Iris pigment epithelial cell (primary cell): ENCODE measurements around the gene SLX9.
"Not testable (repeated sequence)": the region's sequence is repeated elsewhere in the genome, so short reads cannot be mapped to it uniquely, and the experiment has no call there.

ENCODE experiments used
- DNase-seq: peaks from one replicate; pipeline ENCODE4 v3.0.0-alpha.2; 2011; ENCODE audit warnings: low read depth

The SLX9 gene

GRCh38 chr21:44902268-44903049 is 37.4 kb upstream of the SLX9 start:
- DNase-seq = no peak

GRCh38 chr21:44903050-44903685 is 36.7 kb upstream of the SLX9 start:
- no peak for DNase-seq

GRCh38 chr21:44903689-44904088 is 36.1 kb upstream of the SLX9 start:
- no peak for DNase-seq

- no peak for DNase-seq
Observed at GRCh38 chr21:44904141-44904923, 35.5 kb upstream of the SLX9 start.

DNA sequence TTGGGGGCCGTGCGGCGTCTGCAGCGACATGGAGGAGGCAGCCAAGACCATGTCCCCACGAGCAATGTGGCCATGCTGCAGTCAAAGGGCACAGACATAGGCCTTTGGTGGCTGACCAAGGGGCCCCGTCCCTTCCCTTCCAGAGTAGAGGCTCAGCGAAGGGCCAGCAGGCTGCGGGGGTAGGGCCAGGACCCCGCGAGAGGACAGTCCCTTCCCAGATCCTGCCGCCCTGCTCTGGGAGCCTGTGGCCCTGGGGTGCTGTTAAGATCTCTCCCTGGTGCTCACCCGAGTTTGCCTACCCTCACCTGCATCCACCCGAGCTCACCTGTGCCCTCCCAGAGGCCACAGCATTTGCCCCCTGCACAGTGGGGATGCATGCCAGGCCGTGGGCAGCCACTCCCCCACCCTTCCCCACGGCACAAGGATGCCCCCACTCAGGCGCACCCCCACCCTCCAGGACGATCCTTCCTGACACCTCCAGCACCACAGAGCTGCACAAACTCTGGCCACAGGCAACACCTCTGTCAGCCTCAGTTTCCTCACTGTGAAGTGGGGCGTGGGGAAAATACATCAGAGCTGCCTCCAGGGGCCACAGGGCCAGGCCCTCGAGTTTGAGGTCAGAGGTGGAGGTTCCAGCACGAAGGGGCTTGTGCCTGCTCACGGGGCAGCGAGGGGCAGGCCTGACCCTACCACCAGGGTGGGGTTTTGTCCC is 34.7 kb upstream of the SLX9 start:
- DNase-seq = no peak

GRCh38 chr21:44905728-44906090 is 34.1 kb upstream of the SLX9 start:
- no peak for DNase-seq

DNA sequence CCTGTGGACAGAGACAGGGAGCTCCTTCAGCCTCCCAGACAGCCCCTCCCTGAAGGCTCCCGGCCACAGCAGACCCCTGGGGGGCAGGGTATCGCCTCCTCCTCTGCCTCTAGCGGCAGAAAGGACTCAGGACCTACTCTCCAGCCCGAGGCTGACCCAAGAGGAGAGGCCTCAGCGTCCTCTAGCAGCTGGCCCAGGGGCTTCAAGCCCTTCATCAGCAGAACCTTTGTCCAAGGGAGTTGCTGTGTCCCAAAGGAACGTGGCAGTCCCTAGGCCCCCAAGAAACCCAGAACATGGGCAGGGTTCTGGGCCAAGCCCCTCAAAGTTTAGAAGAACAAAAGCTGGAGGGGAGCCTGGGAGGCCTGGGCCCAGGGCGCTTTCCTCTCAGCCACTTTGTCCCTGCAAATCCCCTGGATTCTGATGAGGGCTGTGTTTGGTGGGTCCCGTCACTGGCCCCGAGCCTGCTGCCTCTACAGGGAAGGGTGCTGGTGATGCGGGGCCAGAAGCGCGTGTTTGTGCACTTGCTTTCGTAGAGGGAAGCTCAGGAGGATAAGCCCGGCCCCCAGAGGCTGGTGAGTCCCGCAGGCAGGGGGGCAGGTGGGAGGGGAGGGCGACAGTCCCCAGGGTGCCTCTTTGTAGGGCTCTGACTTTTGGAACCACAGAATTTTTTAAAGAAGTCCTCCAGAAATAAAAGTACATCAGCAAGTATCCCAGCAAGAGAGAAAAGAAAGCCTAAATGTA is 32.4 kb upstream of the SLX9 start:
- DNase-seq = no peak

DNA sequence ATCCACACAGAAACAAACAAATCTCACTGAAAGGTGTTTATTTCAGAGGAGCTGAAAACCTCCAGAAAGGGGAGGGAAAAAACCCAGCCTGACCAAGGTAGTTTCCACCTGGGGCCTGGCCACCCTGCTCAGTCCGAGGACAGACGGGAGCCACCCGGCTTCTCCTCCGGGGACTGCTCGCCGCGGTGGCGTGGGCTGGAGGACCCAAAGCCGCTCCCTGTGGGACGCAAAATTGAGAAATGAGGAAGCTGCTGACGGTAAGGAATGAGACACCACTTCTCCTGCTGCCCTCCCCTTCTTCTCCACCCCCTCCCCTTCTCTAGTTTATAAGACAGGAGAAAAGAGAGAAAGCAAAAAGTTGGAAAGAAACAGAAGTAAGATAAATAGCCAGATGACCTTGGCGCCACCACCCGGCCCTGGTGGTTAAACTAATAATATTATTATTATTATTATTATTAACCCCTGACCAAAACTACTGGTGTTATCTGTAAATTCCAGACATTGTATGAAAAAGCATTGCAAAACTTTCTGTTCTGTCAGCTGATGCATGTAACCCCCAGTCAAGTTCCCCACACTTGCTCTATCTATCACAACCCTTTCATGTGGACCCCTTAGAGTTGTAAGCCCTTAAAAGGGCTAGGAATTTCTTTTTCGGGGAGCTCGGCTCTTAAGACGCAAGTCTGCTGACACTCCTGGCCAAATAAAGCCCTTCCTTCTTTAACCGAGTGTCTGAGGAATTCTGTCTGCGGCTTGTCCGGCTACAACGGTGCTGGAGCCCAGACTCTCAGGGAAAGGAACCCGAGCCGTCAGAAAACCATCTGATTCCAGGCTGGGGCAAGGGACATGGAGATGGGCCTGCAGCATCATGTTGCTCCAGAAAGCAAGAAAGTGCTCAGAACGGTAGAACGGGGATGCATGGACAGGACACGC is 31.6 kb upstream of the SLX9 start:
- no peak for DNase-seq

- no peak for DNase-seq
Observed at GRCh38 chr21:44908908-44909307, 30.9 kb upstream of the SLX9 start.

DNA sequence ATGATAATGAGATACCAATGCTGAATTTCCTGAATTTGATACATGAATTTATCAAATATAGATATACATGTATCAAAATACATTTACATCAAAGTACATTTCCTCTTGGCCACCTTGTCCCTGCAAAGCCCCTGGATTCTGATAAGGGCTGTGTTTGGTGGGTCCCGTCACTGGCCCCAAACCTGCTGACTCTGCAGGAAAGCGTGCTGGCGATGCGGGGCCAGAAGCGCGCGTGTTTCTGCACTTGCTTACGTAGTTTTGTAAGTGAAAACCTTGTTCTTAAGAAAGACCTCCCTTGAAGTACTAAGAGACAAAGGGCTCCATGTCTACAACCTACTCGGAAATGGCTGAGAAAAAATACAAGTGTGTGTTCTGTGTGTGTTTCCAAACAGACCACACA is 30.1 kb upstream of the SLX9 start:
- no peak for DNase-seq

- no peak for DNase-seq
Observed at GRCh38 chr21:44910229-44911067, 29.4 kb upstream of the SLX9 start.

GRCh38 chr21:44911068-44911383 is 28.8 kb upstream of the SLX9 start:
- no peak for DNase-seq

GRCh38 chr21:44911384-44912157 is 28.3 kb upstream of the SLX9 start:
- DNase-seq = no peak

- no peak for DNase-seq
Observed at GRCh38 chr21:44912158-44912473, 27.7 kb upstream of the SLX9 start.

DNA sequence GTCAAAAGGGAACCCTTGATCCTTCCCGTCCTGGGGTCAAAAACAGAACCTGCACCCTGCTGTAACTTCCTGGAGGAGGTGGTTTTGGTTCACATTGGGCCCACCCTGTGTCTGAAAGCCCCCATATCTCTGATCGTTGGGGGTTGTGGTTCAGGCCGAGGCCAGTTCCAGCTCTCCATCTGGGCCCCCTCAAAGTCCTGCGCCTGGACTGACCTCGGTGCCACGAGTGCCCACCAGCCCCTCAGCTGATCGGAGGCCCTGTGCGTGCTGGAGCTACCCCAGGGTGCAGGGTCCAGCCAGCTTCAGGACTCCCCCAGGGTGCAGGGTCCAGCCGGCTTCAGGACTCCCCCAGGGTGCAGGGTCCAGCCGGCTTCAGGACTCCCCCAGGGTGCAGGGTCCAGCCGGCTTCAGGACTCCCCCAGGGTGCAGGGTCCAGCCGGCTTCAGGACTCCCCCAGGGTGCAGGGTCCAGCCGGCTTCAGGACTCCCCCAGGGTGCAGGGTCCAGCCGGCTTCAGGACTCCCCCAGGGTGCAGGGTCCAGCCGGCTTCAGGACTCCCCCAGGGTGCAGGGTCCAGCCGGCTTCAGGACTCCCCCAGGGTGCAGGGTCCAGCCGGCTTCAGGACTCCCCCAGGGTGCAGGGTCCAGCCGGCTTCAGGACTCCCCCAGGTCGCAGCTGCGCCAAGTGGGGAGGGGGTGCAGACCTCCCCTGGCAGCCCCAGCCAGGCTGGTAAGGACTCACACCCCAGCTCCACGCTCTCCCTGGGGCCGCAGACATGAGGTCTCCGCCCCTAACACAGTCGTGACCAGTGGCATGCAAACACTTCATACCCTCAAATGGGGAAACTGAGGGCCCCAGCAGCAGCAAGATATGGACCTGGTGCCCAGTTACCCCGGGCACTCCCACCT is 27.1 kb upstream of the SLX9 start:
- DNase-seq = not testable (repeated sequence)

DNA sequence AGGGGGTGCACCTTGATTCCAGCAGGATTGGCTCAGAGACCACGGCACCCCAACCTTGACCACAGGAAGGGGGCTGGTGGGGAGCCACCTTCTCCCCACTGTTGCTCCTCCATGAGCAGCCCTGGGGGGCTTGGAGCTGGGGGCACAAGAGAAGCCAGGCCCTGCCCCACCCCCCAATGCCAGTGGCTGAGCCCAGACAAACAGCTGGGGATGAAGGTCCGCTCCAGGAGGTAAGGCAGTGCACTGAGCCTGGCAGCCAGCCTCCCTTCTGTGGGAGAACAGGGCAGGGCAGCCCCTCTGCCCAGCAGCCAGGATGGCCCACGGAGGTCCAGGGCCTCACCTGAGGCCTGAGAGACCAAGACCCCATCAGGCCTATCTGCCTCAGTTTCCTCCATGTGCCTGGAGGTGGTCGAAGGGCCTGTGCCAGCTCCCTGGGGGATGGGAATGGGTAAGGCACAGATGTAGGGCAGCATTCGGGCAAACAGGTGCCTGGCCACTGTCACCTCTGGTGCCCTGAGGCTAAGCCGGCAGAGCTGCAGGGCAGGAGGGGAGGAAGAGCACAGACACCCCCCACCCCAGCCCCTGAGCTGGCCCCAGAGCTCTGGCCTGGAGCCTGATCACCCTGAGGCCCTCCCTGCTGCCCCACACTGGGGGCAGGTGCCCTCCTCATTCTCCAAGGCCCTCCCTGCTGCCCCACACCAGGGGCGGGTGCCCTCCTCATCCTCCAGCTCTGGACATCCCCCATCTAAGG is 26.2 kb upstream of the SLX9 start:
- no peak for DNase-seq

- DNase-seq = no peak
Observed at GRCh38 chr21:44914176-44914874, 25.5 kb upstream of the SLX9 start.
